Glutamatergic neuron (in vitro differentiated cells): ENCODE measurements around the gene ZC3H12D. TPM values are rescaled to one million over a fixed set of nuclear protein-coding genes. Genes with fewer than 3 reads are reported as not detected.

ENCODE experiments used
- DNase-seq: peaks from one replicate; pipeline ENCODE4 v3.0.0; 2022
- H3K27ac Mint-ChIP-seq: one replicate; pipeline ENCODE4 v1.8.0; 2020; ENCODE audit warnings: mild to moderate bottlenecking, mixed read lengths, inconsistent platforms; ENCODE audit not compliant: unreplicated experiment
- H3K27me3 Mint-ChIP-seq: one replicate; pipeline ENCODE4 v1.8.0; 2020; ENCODE audit warnings: mild to moderate bottlenecking, moderate library complexity, mixed read lengths, inconsistent platforms; ENCODE audit not compliant: unreplicated experiment
- H3K36me3 Mint-ChIP-seq: one replicate; pipeline ENCODE4 v1.8.0; 2020; ENCODE audit warnings: mild to moderate bottlenecking, mixed read lengths, inconsistent platforms; ENCODE audit not compliant: unreplicated experiment
- H3K4me1 Mint-ChIP-seq: one replicate; pipeline ENCODE4 v1.8.0; 2020; ENCODE audit warnings: mild to moderate bottlenecking, low read depth, mixed read lengths, inconsistent platforms; ENCODE audit not compliant: unreplicated experiment
- H3K4me3 Mint-ChIP-seq: one replicate; pipeline ENCODE4 v1.8.0; 2020; ENCODE audit warnings: mild to moderate bottlenecking, mixed read lengths, inconsistent platforms; ENCODE audit not compliant: unreplicated experiment
- H3K9me3 Mint-ChIP-seq: one replicate; pipeline ENCODE4 v1.8.0; 2020; ENCODE audit warnings: mild to moderate bottlenecking, moderate library complexity, mixed read lengths, inconsistent platforms; ENCODE audit not compliant: unreplicated experiment
- total RNA-seq: library from RNA; stranded (reverse); fragmentation: NEBNext Ultra II Directional; extraction: Animal tissue kit (Norgen Biotek cat#: 25700); gene quantifications from one replicate; pipeline ENCODE4 v1.2.1, GENCODE V29; 2021; ENCODE audit not compliant: unreplicated experiment
- TF ChIP-seq, protein P1 (sequence below): fragments of 200-600 bp; sonication (generic); IDR thresholded peaks from one replicate; pipeline ENCODE4 v1.5.0; 2021; ENCODE audit not compliant: partially characterized antibody, unreplicated experiment

ZC3H12D gene
- total RNA-seq, 1 donor from 2014 or later = 48.7 TPM

GRCh38 chr6:149422581-149422980 is 62.2 kb downstream of the ZC3H12D start:
- no peak for DNase-seq
- Mint-ChIP-seq H3K27me3 (peaks cover 3% of the 10 kb centered on the region), H3K9me3 (peaks cover 1% of the 10 kb centered on the region), H3K4me1 (peaks cover 7% of the 10 kb centered on the region), H3K4me3 (no peak overlapping the region), H3K27ac (no peak overlapping the region), H3K36me3 (no peaks in the 10 kb centered on the region)
- TF ChIP-seq, protein P1, sequence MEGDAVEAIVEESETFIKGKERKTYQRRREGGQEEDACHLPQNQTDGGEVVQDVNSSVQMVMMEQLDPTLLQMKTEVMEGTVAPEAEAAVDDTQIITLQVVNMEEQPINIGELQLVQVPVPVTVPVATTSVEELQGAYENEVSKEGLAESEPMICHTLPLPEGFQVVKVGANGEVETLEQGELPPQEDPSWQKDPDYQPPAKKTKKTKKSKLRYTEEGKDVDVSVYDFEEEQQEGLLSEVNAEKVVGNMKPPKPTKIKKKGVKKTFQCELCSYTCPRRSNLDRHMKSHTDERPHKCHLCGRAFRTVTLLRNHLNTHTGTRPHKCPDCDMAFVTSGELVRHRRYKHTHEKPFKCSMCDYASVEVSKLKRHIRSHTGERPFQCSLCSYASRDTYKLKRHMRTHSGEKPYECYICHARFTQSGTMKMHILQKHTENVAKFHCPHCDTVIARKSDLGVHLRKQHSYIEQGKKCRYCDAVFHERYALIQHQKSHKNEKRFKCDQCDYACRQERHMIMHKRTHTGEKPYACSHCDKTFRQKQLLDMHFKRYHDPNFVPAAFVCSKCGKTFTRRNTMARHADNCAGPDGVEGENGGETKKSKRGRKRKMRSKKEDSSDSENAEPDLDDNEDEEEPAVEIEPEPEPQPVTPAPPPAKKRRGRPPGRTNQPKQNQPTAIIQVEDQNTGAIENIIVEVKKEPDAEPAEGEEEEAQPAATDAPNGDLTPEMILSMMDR = no peak

- Mint-ChIP-seq H3K36me3 (no peaks in the 10 kb centered on the region), H3K9me3 (peaks cover 1% of the 10 kb centered on the region), H3K4me1 (peaks cover 7% of the 10 kb centered on the region), H3K27ac (no peak overlapping the region), H3K27me3 (peaks cover 3% of the 10 kb centered on the region), H3K4me3 (no peak overlapping the region)
- no peak for DNase-seq
- TF ChIP-seq, protein P1 = no peak
These were observed 63.7 kb downstream of the ZC3H12D start for GRCh38 chr6:149421132-149421531.

DNA sequence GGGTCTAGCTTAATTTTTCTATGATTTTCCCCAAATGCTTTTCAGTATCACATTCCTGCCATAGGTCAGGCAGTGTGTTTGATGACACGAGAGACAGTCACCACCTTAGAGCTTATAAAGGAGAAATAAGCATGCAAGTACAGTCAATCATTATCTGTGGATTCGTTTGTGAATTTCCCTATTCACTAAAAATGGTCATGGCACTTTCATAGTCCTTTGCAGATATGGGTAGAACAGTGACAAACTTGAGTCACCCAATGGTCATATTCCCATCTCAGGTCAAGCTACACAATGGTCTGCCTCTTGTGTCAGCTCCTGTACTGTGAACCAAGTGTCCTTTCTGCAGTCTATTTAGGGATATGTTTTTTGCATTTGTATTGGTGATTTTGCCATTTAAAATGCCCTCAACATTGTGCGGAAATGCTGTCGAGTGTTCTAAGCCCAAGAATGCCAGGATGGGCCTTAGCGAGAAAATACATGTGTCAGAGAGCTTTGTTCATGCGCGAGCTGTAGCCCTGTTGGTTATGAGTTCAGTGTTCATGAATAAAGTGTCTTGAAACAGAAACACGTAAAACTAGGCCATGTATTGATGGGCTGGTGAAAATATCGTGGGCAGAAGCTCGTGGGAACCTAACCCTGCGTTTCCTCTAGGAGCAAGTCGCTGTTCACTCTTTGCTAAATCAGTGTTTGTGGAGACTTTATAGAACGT is 65.0 kb downstream of the ZC3H12D start:
- TF ChIP-seq, protein P1 = no peak
- no peak for DNase-seq
- Mint-ChIP-seq H3K4me1 (peaks cover 5% of the 10 kb centered on the region), H3K27ac (no peak overlapping the region), H3K9me3 (peaks cover 1% of the 10 kb centered on the region), H3K36me3 (peaks cover 4% of the 10 kb centered on the region), H3K27me3 (no peaks in the 10 kb centered on the region), H3K4me3 (no peak overlapping the region)

DNA sequence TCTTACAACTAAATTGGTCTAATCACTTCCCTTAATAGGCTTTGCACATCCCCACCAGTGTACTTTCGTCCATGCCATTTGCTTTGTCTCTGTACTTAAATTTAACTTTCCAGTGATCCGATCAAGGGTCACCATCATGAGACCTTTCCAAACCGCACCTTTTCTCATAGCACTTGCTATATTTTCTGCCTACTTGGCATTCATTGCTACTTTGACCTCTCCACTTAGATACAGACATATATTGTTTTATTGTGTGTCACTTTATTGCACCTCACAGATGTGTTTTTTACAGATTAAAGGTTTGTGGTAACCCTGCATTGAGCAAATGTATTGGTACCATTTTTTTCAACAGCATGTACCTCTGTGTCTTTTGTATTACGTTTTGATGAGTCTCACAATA is 70.0 kb downstream of the ZC3H12D start:
- no peak overlapping the region for H3K27ac Mint-ChIP-seq
- peaks cover 1% of the 10 kb centered on the region for H3K9me3 Mint-ChIP-seq
- H3K27me3 Mint-ChIP-seq = peaks cover 2% of the 10 kb centered on the region
- no peak for DNase-seq
- H3K4me1 Mint-ChIP-seq = no peaks in the 10 kb centered on the region
- H3K4me3 Mint-ChIP-seq = no peak overlapping the region
- H3K36me3 Mint-ChIP-seq = peaks cover 8% of the 10 kb centered on the region
- TF ChIP-seq, protein P1 = no peak

DNA sequence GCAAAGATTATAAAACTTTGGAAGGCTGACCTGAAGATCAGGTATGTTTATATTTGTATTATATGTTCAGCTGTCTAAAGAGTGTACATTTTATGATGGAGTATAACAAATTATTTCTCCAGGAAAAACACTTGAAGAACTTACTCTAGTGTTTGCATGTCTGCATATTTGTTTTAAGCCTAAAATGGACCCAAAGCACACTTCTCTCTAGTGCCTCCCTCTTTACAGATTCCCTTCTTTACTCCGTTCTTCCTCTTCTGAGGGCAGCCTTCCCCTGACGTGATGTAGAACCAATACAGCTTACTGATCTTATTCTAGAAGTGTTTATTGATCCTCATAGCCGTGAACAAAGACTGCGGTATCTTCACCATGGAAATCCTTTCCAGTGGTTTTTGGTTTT is 70.8 kb downstream of the ZC3H12D start:
- Mint-ChIP-seq H3K4me3 (no peak overlapping the region), H3K9me3 (peaks cover 1% of the 10 kb centered on the region), H3K4me1 (no peaks in the 10 kb centered on the region), H3K36me3 (peaks cover 8% of the 10 kb centered on the region), H3K27ac (no peak overlapping the region), H3K27me3 (peaks cover 2% of the 10 kb centered on the region)
- DNase-seq = no peak
- TF ChIP-seq, protein P1 = no peak
